ENCODE measurements around the gene GGT1. TPM values are rescaled to one million over a fixed set of nuclear protein-coding genes. Genes with fewer than 3 reads are reported as not detected.

GGT1 gene
- polyA plus RNA-seq, 1 donor (not counting 4 experiments of a cell fraction or from before 2014, with no cell fraction given) = 5.8 TPM

- Histone ChIP-seq H3K4me1 (ENCODE audit: control insufficient read depth, extremely low read depth, insufficient read depth, low read length) (no peaks in the 10 kb centered on the region), H2AFZ (ENCODE audit: control insufficient read depth, low read length) (no peak overlapping the region), H3K27me3 (ENCODE audit: control insufficient read depth, extremely low read depth, insufficient read depth, low read length) (no peaks in the 10 kb centered on the region), H3K36me3 (ENCODE audit: control insufficient read depth in 2 of 2, extremely low read depth in 1 of 2, insufficient read depth in 2 of 2, low read length in 2 of 2) (peaks cover 25 to 29% of the 10 kb centered on the region in 2 experiments), H3K9me1 (ENCODE audit: control insufficient read depth, extremely low read depth, insufficient read depth, low read length) (no peaks in the 10 kb centered on the region), H4K20me1 (ENCODE audit: control insufficient read depth, extremely low read depth, insufficient read depth, low read length) (peaks cover 14% of the 10 kb centered on the region), H3K9ac (ENCODE audit: control insufficient read depth, extremely low read depth, insufficient read depth, low read length) (no peak overlapping the region), H3K79me2 (ENCODE audit: control insufficient read depth, insufficient read depth, low read length) (peaks cover 70% of the 10 kb centered on the region), H3K9me3 (ENCODE audit: control insufficient read depth, low read depth, low read length) (no peaks in the 10 kb centered on the region), H3K27ac (ENCODE audit: control insufficient read depth, insufficient read depth, low read length) (no peak overlapping the region), H3K4me2 (ENCODE audit: control insufficient read depth, extremely low read depth, insufficient read depth, low read depth, low read length) (no peak overlapping the region), H3K4me3 (ENCODE audit: control insufficient read depth in 2 of 3, extremely low read depth in 1 of 3, insufficient read depth in 2 of 3, low read depth in 1 of 3, low read length in 3 of 3) (no peak overlapping the region)
- DNase-seq (ENCODE audit: low read depth, low spot score) (no peak), FAIRE-seq (no peak)
- dilution Hi-C loops (cut with MboI; ENCODE audit: extremely low pct_ligation_motif_present, low sequenced_read_pairs) = no loop called here
- TF ChIP-seq CTCF (optimal IDR thresholded peaks at IDR 0.05 in 1 of 3, IDR thresholded peaks at IDR 0.05 in 1 of 3, conservative IDR thresholded peaks at IDR 0.05 in 1 of 3; ENCODE audit: extremely low read depth in 1 of 3, insufficient read depth in 2 of 3, low read length in 3 of 3) = no peak
- TF ChIP-seq EZH2 (IDR thresholded peaks at IDR 0.05; ENCODE audit: low read length) = no peak
Observed at GRCh38 chr22:24566899-24567511, 36.0 kb upstream of the GGT1 start.

GRCh38 chr22:24567668-24568067 is 35.3 kb upstream of the GGT1 start:
- Histone ChIP-seq H3K9ac (ENCODE audit: control insufficient read depth, extremely low read depth, insufficient read depth, low read length) (no peak overlapping the region), H3K27ac (ENCODE audit: control insufficient read depth, insufficient read depth, low read length) (no peak overlapping the region), H3K4me2 (ENCODE audit: control insufficient read depth, extremely low read depth, insufficient read depth, low read depth, low read length) (no peak overlapping the region), H2AFZ (ENCODE audit: control insufficient read depth, low read length) (no peak overlapping the region), H3K4me3 (ENCODE audit: control insufficient read depth in 2 of 3, extremely low read depth in 1 of 3, insufficient read depth in 2 of 3, low read depth in 1 of 3, low read length in 3 of 3) (no peak overlapping the region), H4K20me1 (ENCODE audit: control insufficient read depth, extremely low read depth, insufficient read depth, low read length) (peaks cover 14% of the 10 kb centered on the region), H3K4me1 (ENCODE audit: control insufficient read depth, extremely low read depth, insufficient read depth, low read length) (no peaks in the 10 kb centered on the region), H3K36me3 (ENCODE audit: control insufficient read depth in 2 of 2, extremely low read depth in 1 of 2, insufficient read depth in 2 of 2, low read length in 2 of 2) (peaks cover 24 to 36% of the 10 kb centered on the region in 2 experiments), H3K9me3 (ENCODE audit: control insufficient read depth, low read depth, low read length) (no peaks in the 10 kb centered on the region), H3K27me3 (ENCODE audit: control insufficient read depth, extremely low read depth, insufficient read depth, low read length) (no peaks in the 10 kb centered on the region), H3K9me1 (ENCODE audit: control insufficient read depth, extremely low read depth, insufficient read depth, low read length) (no peaks in the 10 kb centered on the region), H3K79me2 (ENCODE audit: control insufficient read depth, insufficient read depth, low read length) (peaks cover 65% of the 10 kb centered on the region)
- FAIRE-seq (no peak), DNase-seq (ENCODE audit: low read depth, low spot score) (no peak)
- no peak for TF ChIP-seq CTCF (optimal IDR thresholded peaks at IDR 0.05 in 1 of 3, IDR thresholded peaks at IDR 0.05 in 1 of 3, conservative IDR thresholded peaks at IDR 0.05 in 1 of 3; ENCODE audit: extremely low read depth in 1 of 3, insufficient read depth in 2 of 3, low read length in 3 of 3)
- TF ChIP-seq EZH2 (IDR thresholded peaks at IDR 0.05; ENCODE audit: low read length) = no peak
- dilution Hi-C loops (cut with MboI; ENCODE audit: extremely low pct_ligation_motif_present, low sequenced_read_pairs) = no loop called here

All from keratinocyte (primary cell).